Measurements from ENCODE around the gene ADH1C.
"Not testable (repeated sequence)": the region's sequence is repeated elsewhere in the genome, so short reads cannot be mapped to it uniquely, and the experiment has no call there.

The ADH1C gene

GRCh38 chr4:99357948-99358347 is 5.4 kb upstream of the ADH1C start:
- no peak for DNase-seq (ENCODE audit: low read depth)

- no peak for DNase-seq (ENCODE audit: low read depth)
Measured at GRCh38 chr4:99356992-99357391, 4.4 kb upstream of the ADH1C start.

- peak; percentile 3 for DNase-seq (ENCODE audit: low read depth)
Measured at GRCh38 chr4:99356149-99356548, 3.6 kb upstream of the ADH1C start.

GRCh38 chr4:99351487-99351886 is 1.1 kb downstream of the ADH1C start:
- no peak for DNase-seq (ENCODE audit: low read depth)

- DNase-seq (ENCODE audit: low read depth) = no peak
Measured at GRCh38 chr4:99349338-99349737, 3.2 kb downstream of the ADH1C start.

GRCh38 chr4:99342624-99343023 is 9.9 kb downstream of the ADH1C start:
- DNase-seq (ENCODE audit: low read depth) = not testable (repeated sequence)

- no peak for DNase-seq (ENCODE audit: low read depth)
Measured at GRCh38 chr4:99341426-99341825, 11.1 kb downstream of the ADH1C start.

GRCh38 chr4:99339172-99339571 is 13.4 kb downstream of the ADH1C start:
- DNase-seq (ENCODE audit: low read depth) = no peak

GRCh38 chr4:99336553-99336952 is 16.0 kb downstream of the ADH1C start:
- DNase-seq (ENCODE audit: low read depth) = no peak

- no peak for DNase-seq (ENCODE audit: low read depth)
Measured at GRCh38 chr4:99334880-99335279, 17.7 kb downstream of the ADH1C start.

- no peak for DNase-seq (ENCODE audit: low read depth)
Measured at GRCh38 chr4:99330648-99331047, 21.9 kb downstream of the ADH1C start.

GRCh38 chr4:99329876-99330275 is 22.7 kb downstream of the ADH1C start:
- no peak for DNase-seq (ENCODE audit: low read depth)

GRCh38 chr4:99324979-99325378 is 27.6 kb downstream of the ADH1C start:
- no peak for DNase-seq (ENCODE audit: low read depth)

GRCh38 chr4:99324361-99324760 is 28.2 kb downstream of the ADH1C start:
- no peak for DNase-seq (ENCODE audit: low read depth)

GRCh38 chr4:99323756-99324155 is 28.8 kb downstream of the ADH1C start:
- no peak for DNase-seq (ENCODE audit: low read depth)

- no peak for DNase-seq (ENCODE audit: low read depth)
Measured at GRCh38 chr4:99321241-99322191, 31.0 kb downstream of the ADH1C start, which contains the start of gene ADH1B. ADH1B (minus strand) TSS chr4:99321401; CDS start chr4:99321331, 70 bp downstream.

GRCh38 chr4:99317811-99318210 is 34.7 kb downstream of the ADH1C start:
- not testable (repeated sequence) for DNase-seq (ENCODE audit: low read depth)

- no peak for DNase-seq (ENCODE audit: low read depth)
Measured at GRCh38 chr4:99317354-99317753, 35.2 kb downstream of the ADH1C start.

GRCh38 chr4:99315839-99316238 is 36.7 kb downstream of the ADH1C start:
- DNase-seq (ENCODE audit: low read depth) = no peak

- no peak for DNase-seq (ENCODE audit: low read depth)
Measured at GRCh38 chr4:99314211-99314610, 38.3 kb downstream of the ADH1C start.

- no peak for DNase-seq (ENCODE audit: low read depth)
Measured at GRCh38 chr4:99310389-99310788, 42.2 kb downstream of the ADH1C start.

- no peak for DNase-seq (ENCODE audit: low read depth)
Measured at GRCh38 chr4:99305638-99306400, 46.7 kb downstream of the ADH1C start.
